Measurements from ENCODE around the gene MID1.

- no peak for TF ChIP-seq CTCF (IDR thresholded peaks at IDR 0.05; ENCODE audit: low read depth, low read length)
- no peak for TF ChIP-seq EZH2phosphoT487 (IDR thresholded peaks at IDR 0.05; ENCODE audit: low read depth)
Measured at GRCh38 chrX:10484683-10485247, 135.6 kb downstream of the MID1 start.
